GM18861 (cell line): ENCODE data around the gene LSAMP.

Experiments
- ATAC-seq: cut with Tn5 transposase; IDR thresholded peaks from one replicate; pipeline ENCODE4 v1.9.1; 2021; ENCODE audit not compliant: unreplicated experiment

Gene LSAMP

DNA sequence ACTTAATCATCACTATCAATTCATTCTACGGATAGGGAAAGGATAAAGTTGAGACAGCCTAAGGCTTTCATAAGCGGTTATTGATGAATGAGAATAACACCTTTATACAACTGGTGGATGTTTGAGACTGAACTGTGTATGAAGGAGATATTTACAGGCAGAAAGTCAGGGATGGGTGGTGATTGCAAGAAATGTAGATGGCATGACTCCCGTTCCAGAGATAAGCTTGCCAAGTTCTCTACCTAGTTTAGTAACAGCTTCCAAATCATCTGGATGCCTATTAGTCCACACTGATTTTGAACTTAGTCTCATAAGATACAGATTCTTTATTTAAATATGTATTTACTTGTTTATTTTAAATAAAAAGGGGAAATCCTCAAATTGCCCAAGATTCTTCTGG lies 463.2 kb downstream of the LSAMP start:
- ATAC-seq = no peak

DNA sequence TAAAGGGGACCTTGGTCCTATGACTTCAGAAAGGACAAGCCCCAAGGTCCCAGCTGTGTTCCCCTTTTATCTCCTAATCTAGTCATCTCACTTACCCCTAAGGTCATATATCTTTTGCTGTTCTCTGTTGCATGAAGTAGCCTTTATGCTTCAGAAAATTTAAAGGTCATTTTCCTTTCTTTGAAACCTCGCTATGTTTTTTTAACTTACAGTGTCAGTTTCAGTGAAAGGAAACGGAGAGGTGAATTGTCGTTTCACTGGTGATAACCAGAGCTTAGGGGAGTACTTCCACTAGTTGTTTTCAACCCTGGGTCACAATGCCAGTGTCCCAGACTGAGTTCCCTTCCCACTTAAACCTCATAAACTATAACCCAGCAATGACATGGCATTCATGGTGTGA lies 464.6 kb downstream of the LSAMP start:
- no peak for ATAC-seq

DNA sequence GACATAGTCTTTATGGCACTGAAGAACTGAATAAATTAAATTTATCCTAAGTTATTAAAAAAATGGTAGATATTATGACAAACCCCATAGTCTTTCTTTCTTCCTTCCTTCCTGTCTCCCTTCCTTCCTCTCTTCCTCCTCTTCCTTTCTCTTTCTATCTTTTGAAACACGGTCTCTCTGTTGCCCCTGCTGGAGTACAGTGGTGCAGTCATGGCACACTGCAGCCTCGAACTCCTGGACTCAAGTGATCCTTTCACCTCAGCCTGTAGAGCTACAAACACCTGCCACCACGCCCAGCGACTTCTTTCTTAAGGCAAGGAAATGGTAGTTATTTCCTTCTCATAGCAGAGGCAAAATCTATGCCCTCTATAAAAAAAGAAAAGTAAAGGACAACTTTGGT lies 467.4 kb downstream of the LSAMP start:
- no peak for ATAC-seq

DNA sequence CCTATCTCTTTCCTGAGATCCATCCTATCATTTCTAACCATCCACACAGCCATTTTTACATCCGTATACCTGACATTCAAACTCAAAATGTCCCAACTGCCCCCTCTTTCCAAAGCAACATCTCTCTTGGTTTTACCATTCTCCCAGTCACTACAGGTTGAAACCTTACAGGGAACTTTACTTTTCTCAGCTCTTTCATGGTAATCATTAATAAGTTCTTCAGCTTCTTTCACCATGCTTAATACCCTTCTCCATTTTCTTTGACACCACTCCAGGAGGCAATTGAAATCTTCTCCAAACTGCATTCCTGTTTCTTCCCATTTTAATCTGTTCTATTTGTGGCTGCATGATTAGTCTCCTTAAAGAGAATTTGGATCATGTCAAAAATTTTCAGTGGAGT lies 469.5 kb downstream of the LSAMP start:
- no peak for ATAC-seq

DNA sequence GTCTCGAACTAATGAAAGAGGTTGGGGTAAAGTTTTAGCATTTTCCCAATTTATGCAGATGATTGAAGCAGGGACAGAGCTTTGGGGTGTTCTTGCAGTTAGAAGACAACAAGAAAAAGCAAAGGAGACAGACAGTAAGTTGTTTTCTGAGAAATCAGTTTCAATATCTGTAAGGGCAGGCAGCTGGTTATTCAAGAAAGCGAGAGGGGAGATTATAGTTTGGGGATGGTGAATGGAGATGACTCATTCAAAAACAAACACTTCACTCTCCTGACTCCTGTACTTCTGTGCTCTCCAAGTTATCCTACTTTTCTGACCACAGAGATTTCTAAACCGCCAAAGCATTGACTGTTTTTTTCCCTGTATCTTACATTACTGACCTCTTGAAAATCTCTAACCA lies 469.9 kb downstream of the LSAMP start:
- ATAC-seq = no peak

DNA sequence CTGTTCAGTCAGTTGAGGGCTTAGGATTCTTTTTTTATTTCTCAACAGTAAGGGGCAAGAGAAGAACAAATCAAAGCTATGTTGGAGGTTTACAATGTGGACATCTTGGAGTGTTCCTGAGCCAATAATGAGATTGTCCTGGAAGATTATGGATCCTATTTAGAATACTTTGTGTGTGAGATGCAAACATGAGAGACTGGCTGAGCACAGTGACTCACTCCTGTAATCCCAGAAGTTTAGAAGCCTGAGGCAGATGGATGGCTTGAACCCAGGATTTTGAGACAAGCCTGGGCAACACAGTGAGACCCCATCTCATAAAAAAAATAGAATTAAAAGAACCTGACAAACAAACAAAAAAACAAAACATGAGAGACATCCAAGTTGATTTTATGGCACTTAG lies 470.3 kb downstream of the LSAMP start:
- no peak for ATAC-seq

DNA sequence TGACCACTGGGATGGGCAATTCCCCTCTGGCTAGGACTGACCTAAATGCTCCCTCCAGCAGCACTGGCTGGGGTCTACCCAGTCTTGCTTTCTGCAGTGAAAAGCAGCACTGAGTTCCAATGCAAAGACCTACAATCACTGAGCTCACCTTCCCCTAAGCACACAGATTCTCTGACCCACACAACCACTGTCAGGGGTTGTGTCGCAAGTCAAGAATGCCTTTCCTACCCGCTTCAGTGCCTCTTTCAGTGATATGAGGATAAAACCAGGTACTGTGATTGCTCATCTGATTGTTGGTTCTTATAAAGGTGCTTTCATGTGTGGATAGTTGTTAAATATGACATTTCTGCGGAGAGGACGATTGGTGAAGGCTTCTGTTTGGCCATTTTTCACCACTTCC lies 476.4 kb downstream of the LSAMP start:
- ATAC-seq = no peak

DNA sequence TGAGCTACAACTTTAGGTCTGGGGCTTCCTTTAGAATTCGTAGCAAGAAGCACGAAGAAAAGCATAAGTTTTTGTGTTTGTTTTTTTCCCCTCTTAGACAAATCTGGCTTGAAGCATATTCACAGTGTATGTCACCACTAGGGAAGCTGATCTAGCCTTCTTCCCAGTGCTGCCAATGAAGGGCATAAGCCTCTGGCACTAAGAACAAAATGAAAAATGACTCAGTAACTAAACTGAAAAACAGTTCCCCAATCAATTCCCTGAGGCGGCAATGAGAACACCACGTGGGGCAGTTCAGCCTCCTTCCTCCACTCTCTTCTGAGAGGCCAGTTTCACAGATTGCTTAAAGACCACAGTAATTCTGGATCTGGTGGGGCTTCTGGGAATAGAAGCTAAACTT lies 483.9 kb downstream of the LSAMP start:
- no peak for ATAC-seq

DNA sequence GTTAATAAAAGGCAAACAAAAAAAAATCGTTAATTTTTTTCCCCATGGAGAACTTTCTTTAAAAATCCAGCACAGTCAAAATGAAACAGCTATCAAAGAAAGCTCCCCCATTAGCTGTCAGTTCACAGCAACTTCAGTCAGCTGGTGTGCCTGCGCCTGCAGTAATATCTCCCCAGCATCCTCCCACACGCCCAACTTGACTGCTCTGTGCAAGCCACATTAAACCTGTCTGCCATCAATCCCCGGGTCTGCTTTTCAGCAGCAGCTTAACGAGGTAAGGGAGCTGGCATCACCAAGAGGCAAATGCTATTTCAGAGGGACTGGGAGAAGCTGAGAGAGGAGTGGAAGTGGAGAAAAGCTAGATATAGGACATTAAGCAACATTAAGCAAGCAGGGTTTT lies 484.5 kb downstream of the LSAMP start:
- no peak for ATAC-seq

DNA sequence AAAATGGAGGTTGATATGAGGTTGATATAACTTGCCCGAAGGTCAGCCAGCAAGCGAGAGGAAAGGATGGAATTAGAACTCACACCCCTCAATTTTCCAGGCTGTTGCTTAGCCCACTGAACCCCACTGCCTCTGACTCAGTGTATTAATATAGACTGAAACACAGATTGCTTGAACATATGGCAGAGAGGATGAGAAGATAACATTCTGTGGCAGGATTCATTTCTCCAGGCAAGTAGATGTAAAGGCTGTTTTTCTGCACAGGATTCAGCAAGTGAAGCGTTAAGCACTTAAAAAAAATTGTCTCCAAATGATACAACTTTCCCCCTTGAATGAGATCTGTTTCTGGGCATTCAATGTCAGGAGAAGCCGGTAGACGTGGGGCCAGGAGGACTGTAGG lies 486.8 kb downstream of the LSAMP start:
- ATAC-seq = no peak

DNA sequence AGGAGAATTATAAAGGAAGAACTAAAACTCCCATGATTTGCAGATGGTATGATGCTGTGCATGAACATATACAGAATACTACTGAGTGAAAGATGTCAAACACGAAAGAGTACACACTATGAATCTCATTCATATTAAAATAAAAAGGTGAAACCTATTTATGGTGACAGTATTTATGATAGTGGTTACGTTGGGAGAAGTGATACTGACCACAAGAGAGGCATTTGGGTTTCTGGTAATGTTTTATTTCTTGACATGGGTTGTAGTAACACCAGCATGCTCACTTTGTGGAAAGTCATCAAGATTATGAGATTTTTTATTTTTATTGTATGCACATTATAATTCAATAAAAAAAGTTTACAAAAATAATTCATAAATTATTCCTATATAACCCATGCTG lies 498.0 kb downstream of the LSAMP start:
- no peak for ATAC-seq

DNA sequence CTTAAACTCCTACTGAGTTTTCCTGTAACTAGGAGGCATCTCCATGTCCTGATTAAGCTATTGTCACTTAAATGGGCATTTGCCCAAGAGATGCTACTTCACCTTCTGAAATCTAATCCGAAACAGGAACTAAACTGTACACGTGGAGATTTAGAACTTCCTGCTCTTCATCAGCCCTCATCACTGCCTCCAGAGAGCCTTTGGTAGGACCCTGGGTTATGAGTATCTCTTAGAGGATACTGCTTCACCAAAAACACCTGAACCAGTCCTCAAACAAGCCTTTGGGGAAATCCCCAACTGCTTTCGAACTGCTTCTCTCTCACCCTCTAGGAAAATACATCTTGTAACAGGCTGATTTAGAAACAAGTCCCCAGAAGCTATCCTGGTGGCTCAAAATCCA lies 501.7 kb downstream of the LSAMP start:
- ATAC-seq = no peak

DNA sequence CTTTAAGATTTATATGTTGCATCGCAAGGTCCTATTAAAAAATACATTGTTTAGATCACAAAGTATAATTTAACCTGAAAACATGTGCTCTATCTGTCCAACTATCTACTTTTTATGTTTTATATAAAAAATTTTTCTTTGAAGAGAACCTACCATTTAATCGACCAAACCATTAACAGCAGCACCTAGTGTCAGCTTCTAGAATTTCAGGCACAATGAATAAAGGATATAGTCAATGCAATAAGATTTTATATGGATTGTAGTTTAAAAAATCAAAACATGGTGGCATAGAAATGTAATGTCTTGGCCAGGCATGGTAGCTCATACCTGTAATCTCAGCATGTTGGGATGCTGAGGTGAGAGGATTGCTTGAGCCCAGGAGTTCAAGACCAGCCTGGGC lies 508.2 kb downstream of the LSAMP start:
- ATAC-seq = peak; percentile 55

DNA sequence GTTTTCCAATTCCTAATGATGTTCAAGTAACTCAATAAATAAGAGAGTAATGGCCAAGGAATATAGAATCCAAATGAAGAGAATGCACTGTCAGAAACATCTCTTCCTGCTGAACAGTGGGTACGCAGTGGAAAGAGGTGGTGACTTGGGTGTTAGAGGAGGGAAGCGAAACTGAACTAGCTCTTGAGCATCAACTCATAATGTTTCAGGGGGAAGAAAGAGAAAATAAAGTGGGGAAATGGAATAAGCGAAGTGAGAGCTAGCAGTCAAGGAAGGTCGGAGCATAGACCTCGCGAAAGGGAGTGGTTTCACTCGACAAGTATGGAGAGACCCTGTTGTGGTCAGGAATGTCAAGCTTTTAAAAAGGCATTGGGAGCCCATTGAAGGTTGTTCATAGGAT lies 512.5 kb downstream of the LSAMP start:
- no peak for ATAC-seq

DNA sequence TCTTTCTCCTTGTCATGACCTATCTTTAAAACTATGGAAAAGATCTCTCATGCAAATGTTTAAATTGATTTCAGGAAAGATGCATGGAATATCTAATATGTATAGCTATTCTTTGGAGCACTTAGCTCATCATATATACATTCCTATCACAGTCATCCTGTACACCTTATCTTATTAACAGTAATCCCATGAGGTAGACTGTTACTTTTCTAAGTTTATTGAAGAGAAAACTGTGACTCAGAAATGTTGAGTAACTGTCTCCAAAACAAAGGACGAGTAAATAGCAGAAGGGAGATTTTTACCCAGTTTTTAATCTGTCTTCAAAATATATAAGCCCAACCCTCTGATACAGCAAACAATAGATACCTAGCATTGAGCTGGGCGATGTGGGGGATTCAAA lies 513.7 kb downstream of the LSAMP start:
- ATAC-seq = no peak

DNA sequence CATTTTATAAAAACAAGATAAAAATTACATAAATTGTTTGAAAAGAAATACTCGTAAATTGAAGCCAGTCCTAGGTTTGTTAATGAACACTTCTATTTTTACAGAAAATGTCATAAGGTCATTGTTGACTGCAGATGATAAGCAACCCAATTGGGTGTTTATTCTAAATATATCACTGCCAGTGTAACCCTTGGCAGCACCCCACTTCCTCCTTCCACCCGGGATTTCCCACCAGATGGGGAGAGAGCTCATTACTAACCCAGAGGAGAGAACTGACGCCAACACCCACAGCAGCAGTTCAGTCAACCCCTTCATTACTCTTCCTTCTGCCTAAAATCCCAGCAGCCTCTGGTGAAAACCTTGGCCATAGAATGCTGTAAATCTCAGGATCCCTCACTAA lies 514.4 kb downstream of the LSAMP start:
- no peak for ATAC-seq

DNA sequence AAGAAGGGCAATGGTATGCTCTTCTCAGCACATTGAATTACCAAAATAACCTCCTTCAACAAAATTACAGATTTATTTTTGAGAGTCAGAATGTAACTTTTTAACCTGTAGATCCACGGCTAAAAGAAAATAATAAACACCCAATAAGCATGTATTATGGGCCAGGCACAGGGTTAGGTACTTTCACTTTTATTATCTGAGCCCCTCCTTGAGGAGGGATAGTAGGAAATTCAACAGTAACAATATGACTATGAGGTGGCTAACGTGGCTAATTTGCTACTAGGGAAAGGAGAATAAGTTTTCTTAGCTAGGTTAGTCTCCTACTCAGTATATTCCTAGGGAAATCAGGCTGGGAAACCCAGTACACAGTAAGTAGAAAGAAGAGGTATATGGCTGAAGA lies 515.1 kb downstream of the LSAMP start:
- ATAC-seq = no peak

DNA sequence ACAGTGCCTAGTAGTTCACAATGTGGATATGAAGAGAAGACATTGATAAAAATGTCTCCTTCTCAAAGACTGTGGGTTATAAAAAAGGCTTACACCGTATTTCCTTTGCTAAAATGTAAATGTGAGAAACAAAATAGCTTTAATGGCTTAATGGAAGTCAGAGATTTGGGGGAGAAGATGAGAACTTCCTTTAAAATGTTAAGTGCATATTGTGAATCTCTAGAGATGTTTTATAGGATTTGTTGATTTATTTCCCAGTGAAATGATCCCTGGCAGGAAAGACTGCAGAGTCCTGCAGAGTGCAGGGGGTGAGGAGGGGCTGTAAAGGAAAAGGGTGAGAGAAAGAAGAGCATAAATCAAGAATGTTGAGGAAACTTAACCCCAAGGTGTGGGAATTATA lies 516.9 kb downstream of the LSAMP start:
- ATAC-seq = no peak

DNA sequence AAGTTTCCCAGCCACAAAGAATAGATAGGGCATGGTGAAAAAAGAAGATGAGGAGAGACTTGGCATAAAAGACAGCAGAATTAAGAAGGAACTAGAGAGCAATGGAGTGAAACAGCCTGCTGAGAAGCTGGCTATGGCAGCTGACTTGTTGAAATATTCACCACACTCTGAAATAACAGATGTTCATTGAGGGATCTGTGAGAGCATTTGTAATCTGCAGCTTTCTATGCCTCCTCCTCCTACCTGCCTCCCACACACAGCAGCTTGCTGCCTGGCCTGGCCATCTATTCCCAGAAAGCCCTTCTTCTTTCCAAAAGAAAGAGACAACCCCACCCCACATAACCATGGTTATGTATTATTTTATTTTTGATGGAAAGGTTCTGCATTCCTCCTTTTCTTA lies 518.1 kb downstream of the LSAMP start:
- ATAC-seq = no peak

DNA sequence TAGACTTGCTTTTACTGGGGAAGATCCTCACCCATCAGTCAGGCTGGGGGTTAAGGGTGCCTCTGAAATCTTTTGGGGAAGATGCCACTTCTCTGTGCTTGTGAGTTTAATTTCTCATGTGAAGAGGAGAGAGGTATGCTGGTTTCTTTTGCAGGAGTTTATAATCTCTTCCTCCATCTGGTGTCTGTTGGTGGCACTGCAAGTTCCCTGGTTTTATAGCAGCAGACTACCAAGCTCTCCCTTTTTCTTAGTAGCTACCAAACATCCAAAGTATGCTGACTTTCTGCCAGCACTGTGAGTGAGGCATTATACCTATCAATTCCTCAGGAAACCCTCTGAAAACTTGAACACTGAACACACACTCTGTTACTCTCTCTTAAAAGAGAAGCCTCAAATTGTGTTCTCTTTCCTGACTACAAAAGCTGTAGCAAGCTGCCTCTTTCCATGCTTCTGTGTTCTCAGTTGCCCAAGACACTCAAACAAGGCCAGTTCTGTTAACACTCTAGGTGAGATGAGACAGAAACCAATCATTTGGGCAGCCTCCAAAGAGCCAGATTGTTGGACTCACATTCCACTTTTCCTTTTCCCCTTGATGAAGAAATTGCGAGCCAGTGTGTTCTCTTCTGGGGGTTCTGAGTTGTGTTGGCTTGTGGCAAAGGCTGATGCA lies 522.5 kb downstream of the LSAMP start:
- no peak for ATAC-seq

DNA sequence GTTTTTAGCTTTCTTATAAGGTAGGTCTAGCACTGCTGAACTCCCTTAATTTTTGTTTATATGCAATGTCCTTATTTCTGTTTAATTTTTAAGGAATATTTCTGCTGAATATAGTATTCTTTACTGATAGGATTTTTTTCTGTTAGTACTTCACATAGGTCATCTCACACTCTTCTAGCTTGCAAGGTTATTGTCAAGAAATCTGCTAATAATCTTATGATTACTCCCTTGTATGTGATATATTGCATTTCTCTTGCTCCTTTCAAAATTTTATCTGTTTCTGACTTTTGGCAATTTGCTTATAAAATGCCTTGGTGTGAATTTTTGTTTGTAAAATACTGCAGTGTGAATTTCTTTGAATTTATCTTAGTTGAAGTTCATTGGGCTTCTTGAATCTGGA lies 523.6 kb downstream of the LSAMP start:
- no peak for ATAC-seq

DNA sequence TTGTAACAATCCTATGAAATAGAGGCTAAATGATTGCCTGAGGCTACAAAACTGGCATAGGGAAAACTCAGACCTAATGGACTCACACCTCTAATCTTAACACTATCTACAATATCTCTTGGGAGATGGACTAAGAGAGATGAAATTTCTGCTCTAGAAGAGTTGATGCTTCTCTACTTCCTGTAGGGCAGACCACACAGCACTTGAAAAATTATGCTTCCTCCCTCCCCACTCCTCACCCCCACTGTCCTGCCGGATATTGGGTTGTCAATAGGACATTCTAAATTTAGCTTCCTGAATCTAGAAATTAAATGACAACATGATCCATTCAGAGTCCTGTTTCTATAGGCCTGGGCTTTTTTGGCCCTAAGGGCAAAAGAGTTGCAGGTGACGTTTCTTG lies 526.4 kb downstream of the LSAMP start:
- ATAC-seq = no peak

DNA sequence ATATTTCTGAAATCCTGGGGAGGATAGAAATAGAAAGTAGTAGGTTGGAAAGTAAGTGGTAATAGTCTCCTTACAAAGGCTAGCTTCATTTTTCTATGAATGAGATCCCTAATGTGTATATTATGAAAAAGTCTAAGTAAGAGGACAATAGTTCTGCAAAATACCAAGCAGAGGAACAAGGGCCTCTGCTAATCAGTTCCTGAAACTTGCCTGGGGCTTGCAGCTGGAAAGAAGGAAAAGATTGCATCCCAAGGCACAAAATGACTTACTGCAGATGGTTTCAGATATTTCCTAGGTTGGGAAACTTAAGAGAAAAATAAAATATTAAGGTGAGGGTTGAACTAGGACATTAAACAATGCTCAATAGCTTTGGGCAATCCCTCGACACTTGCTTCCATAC lies 528.4 kb downstream of the LSAMP start:
- ATAC-seq = no peak

DNA sequence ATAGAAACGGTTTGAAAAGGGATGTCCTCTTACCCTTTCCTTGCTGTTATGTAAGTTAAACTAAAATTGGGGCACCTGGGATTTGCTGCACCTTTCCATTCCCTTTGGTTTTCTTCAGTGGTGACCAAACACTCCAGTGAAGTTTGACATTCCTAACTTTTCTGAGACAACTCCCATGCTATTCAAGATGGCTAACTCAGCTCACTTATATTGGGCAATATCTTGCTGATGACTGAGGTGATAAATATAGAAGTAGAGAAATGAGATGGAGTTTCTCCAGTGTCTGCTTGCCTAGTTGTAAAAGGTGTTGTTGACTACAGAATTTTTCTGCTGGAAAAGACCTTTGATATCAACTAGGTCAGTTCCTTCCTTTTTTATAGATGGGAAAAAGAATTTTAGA lies 530.2 kb downstream of the LSAMP start:
- no peak for ATAC-seq
